ENCODE data around the gene SCO2.
A peak's percentile ranks its signal among the peaks of the same experiment; 100 is the strongest.

SCO2 gene

GRCh38 chr22:50525104-50525857 is at the start of gene SCO2:
TSS of gene SCO2 (minus strand) at chr22:50525598. CDS start at chr22:50524411, 1,187 bp downstream.
- Mint-ChIP-seq H3K4me1 (ENCODE audit: low read depth) (peaks cover 52% of the 10 kb centered on the region), H3K27ac (peak within 1 kb of the TSS; percentile 95), H3K4me3 (peak within 1 kb of the TSS; percentile 97), H3K27me3 (no peaks in the 10 kb centered on the region), H3K9me3 (no peaks in the 10 kb centered on the region), H3K36me3 (ENCODE audit: low read depth) (peaks cover 93% of the 10 kb centered on the region)
- intact Hi-C loops (cut with micrococcal nuclease): loop anchor here (1.0 to 5.0 kb wide), 2 partner anchors 37 to 97 kb away; partner anchors contain the start of gene SYCE3

DNA sequence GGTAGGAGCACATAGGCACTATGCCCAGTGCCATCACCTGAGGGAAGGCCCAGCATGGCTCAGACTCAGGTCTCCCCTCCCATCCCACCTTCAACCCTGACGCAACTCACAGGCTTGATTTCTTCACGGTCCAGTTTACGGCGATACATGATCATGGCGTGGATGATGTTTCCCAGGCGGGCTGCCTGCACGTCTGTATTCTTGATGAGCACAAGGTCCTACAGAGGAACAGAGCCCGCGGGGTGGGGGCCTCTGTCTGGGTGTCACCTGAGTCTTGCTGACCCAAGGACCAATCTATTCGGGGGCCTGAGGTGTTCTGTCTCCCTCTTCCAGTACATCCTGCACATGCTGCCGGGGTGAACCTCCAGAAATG is 49.0 kb upstream of the SCO2 start:
- peaks cover 19% of the 10 kb centered on the region for H3K4me1 Mint-ChIP-seq (ENCODE audit: low read depth)
- H3K27ac Mint-ChIP-seq: no peak overlapping the region
- H3K4me3 Mint-ChIP-seq: no peak overlapping the region
- peaks cover 9% of the 10 kb centered on the region for H3K27me3 Mint-ChIP-seq
- peaks cover 69% of the 10 kb centered on the region for H3K36me3 Mint-ChIP-seq (ENCODE audit: low read depth)
- H3K9me3 Mint-ChIP-seq: no peaks in the 10 kb centered on the region
- intact Hi-C loops (cut with micrococcal nuclease): no loop called here

DNA sequence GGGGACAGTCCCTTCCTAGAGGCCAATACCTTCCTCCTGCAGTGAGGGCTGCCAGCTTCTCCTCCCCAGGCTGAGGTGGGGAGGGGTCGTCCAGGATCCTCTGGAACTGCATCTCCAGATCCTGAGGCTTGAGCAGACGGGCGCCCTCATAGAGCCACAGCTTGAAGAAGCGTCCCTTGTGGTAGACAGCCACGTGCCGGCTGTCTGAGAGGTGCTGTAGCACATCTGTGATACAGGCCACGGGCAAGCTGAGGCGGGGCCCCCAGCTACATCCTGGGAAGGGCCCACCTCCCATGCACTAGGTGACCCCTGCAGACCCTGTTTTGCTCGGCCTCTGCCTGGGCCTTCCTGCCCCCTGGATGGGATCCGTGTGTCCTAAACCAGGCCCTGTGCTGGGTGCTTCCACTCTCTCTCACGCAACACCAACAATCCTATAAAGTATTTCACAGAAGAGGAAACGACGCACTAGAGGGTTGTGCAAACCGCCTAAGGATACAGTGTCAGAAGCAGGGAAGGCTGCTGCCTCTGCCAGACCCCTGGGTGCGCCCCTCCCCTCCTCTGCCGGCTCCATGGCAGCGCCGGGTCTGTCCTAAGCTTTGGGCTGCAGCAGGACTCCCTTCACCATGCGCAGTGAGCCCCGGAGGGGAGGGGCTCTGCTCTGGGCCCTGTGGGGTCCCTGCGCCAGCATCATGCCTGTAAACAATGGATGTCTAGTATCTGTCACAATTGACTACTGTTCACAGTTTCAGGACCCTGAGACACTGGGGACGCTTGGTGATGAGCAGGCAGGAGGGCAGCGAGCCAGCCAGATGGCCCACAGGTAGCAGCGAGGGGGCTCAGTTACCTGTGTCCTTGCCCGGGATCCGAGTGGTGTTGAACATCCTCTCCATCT is 48.3 kb upstream of the SCO2 start:
- H3K27me3 Mint-ChIP-seq: peaks cover 9% of the 10 kb centered on the region
- intact Hi-C loops (cut with micrococcal nuclease): no loop called here
- no peak overlapping the region for H3K27ac Mint-ChIP-seq
- H3K9me3 Mint-ChIP-seq: no peaks in the 10 kb centered on the region
- H3K4me1 Mint-ChIP-seq (ENCODE audit: low read depth): peaks cover 14% of the 10 kb centered on the region
- H3K4me3 Mint-ChIP-seq: no peak overlapping the region
- H3K36me3 Mint-ChIP-seq (ENCODE audit: low read depth): peaks cover 69% of the 10 kb centered on the region

GRCh38 chr22:50572965-50573364 is 47.6 kb upstream of the SCO2 start:
- Mint-ChIP-seq H3K27me3 (peaks cover 4% of the 10 kb centered on the region), H3K4me1 (ENCODE audit: low read depth) (peaks cover 8% of the 10 kb centered on the region), H3K36me3 (ENCODE audit: low read depth) (peaks cover 66% of the 10 kb centered on the region), H3K4me3 (no peak overlapping the region), H3K27ac (no peak overlapping the region), H3K9me3 (no peaks in the 10 kb centered on the region)
- intact Hi-C loops (cut with micrococcal nuclease): no loop called here

- no peaks in the 10 kb centered on the region for H3K9me3 Mint-ChIP-seq
These were observed 46.1 kb upstream of the SCO2 start for GRCh38 chr22:50571264-50572175.

DNA sequence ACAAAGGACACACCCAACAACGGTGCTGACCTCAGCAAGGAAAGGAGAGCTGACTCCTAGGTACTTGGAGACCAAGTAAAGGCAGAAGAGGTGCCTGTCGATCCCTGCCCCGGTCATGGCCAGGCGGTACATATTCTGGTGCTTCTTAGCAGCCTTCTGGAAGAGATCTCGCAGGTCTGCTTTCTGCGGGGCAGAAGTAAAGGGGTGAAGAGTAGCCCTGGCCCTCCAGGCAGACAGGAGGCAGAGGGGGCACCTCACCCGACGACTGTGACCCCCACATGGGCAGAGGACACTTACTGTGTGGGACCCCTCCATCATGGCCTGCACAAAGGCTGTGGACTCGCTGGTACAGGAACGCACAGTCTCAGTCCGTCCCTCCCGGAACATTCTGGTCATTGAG is 45.5 kb upstream of the SCO2 start:
- Mint-ChIP-seq H3K4me3 (no peak overlapping the region), H3K27me3 (peaks cover 2% of the 10 kb centered on the region), H3K4me1 (ENCODE audit: low read depth) (no peaks in the 10 kb centered on the region), H3K36me3 (ENCODE audit: low read depth) (peaks cover 61% of the 10 kb centered on the region), H3K9me3 (no peaks in the 10 kb centered on the region), H3K27ac (no peak overlapping the region)
- intact Hi-C loops (cut with micrococcal nuclease): no loop called here

More at GRCh38 chr22:50571264-50572175, 46.1 kb upstream of the SCO2 start:
- Mint-ChIP-seq H3K27me3 (peaks cover 2% of the 10 kb centered on the region), H3K36me3 (ENCODE audit: low read depth) (peaks cover 61% of the 10 kb centered on the region), H3K4me1 (ENCODE audit: low read depth) (no peaks in the 10 kb centered on the region), H3K27ac (no peak overlapping the region), H3K4me3 (no peak overlapping the region)
- intact Hi-C loops (cut with micrococcal nuclease): no loop called here

DNA sequence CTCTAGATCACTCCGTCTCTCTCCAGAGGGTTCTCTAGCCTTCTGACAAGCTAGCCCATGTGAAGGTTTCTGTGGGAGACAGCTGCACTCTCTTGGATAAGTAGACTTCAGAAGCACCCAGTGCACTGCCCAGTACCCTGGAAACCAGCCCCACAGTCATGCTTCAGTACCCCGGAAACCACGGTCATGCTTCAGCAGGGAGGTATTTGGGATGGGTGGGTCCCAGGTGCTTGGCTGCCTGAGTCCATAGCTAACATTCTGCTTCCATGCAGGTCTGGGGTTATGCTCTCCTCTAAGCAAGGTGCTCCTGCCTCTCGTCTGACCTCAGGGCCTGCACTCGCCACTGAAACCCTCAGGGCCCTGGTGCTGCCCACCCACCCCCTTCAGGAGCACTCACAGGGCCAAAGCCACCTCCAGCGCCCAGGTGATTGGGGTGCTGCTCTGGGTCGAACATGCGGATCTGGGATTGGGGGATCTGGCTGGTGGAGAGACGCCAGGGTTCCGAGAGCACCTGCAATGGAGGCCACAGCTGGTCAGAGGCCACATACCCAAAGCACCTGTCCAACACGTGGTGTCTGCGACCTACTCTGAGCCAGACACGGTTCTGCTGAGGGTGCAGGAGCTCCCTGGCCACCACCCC is 44.6 kb upstream of the SCO2 start:
- Mint-ChIP-seq H3K4me1 (ENCODE audit: low read depth) (no peaks in the 10 kb centered on the region), H3K27ac (no peak overlapping the region), H3K36me3 (ENCODE audit: low read depth) (peaks cover 61% of the 10 kb centered on the region), H3K27me3 (peaks cover 2% of the 10 kb centered on the region), H3K9me3 (no peaks in the 10 kb centered on the region), H3K4me3 (no peak overlapping the region)
- intact Hi-C loops (cut with micrococcal nuclease): no loop called here

- peaks cover 54% of the 10 kb centered on the region for H3K36me3 Mint-ChIP-seq (ENCODE audit: low read depth)
- H3K27me3 Mint-ChIP-seq: peaks cover 6% of the 10 kb centered on the region
- no peaks in the 10 kb centered on the region for H3K4me1 Mint-ChIP-seq (ENCODE audit: low read depth)
- H3K27ac Mint-ChIP-seq: no peak overlapping the region
- intact Hi-C loops (cut with micrococcal nuclease): no loop called here
- no peaks in the 10 kb centered on the region for H3K9me3 Mint-ChIP-seq
- H3K4me3 Mint-ChIP-seq: no peak overlapping the region
These were observed 43.7 kb upstream of the SCO2 start for GRCh38 chr22:50569041-50569459.

GRCh38 chr22:50568626-50569025 is 43.2 kb upstream of the SCO2 start:
- Mint-ChIP-seq H3K27me3 (peaks cover 7% of the 10 kb centered on the region), H3K4me1 (ENCODE audit: low read depth) (peaks cover under 1% of the 10 kb centered on the region), H3K4me3 (no peak overlapping the region), H3K27ac (no peak overlapping the region), H3K9me3 (no peaks in the 10 kb centered on the region), H3K36me3 (ENCODE audit: low read depth) (peaks cover 50% of the 10 kb centered on the region)
- intact Hi-C loops (cut with micrococcal nuclease): no loop called here

DNA sequence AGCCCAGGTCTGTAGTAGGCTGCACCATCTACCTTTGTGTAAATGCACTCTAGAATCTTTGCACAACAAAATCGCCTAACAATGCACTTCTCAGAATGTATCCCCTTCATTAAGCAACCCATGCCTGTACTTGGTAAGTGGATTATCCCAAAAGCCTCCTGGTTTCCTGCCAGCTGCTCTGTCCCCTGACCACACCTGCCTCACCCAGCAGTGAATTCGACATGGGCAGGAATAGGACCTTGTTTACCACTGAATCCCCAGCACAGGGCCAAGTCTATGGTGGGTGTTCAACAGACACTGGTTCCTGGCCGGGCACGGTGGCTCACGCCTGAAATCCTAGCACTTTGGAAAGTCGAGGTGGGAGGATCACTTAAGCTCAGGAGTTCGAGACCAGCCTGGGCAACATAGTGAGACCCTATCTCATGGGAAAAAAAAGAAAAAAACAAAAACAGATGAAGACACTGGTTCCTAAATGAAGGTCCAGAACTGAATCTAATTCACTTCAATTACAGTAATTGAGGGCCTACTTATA is 42.4 kb upstream of the SCO2 start:
- no peak overlapping the region for H3K27ac Mint-ChIP-seq
- peaks cover 9% of the 10 kb centered on the region for H3K4me1 Mint-ChIP-seq (ENCODE audit: low read depth)
- H3K9me3 Mint-ChIP-seq: no peaks in the 10 kb centered on the region
- intact Hi-C loops (cut with micrococcal nuclease): no loop called here
- H3K4me3 Mint-ChIP-seq: no peak overlapping the region
- peaks cover 44% of the 10 kb centered on the region for H3K36me3 Mint-ChIP-seq (ENCODE audit: low read depth)
- H3K27me3 Mint-ChIP-seq: peaks cover 13% of the 10 kb centered on the region

- Mint-ChIP-seq H3K4me1 (ENCODE audit: low read depth) (peaks cover 17% of the 10 kb centered on the region), H3K36me3 (ENCODE audit: low read depth) (peaks cover 9% of the 10 kb centered on the region), H3K9me3 (no peaks in the 10 kb centered on the region), H3K27ac (no peak overlapping the region), H3K27me3 (peaks cover 16% of the 10 kb centered on the region), H3K4me3 (no peak overlapping the region)
- intact Hi-C loops (cut with micrococcal nuclease): no loop called here
These were observed 38.9 kb upstream of the SCO2 start for GRCh38 chr22:50564289-50564688.

GRCh38 chr22:50563413-50564160 is 38.2 kb upstream of the SCO2 start:
- Mint-ChIP-seq H3K4me1 (ENCODE audit: low read depth) (peaks cover 17% of the 10 kb centered on the region), H3K27me3 (peaks cover 16% of the 10 kb centered on the region), H3K27ac (peak overlapping the region; percentile 69), H3K36me3 (ENCODE audit: low read depth) (peaks cover 2% of the 10 kb centered on the region), H3K4me3 (peak overlapping the region; percentile 86), H3K9me3 (no peaks in the 10 kb centered on the region)
- intact Hi-C loops (cut with micrococcal nuclease): loop anchor here (2.0 kb wide), 1 partner anchor 55 kb away; the partner anchor contains the start of gene NCAPH2

All from dendritic cell treated with granulocyte-macrophage colony-stimulating factor and Interleukin-4, amounts not matched to agents 40 ng/mL and 50 ng/mL, for 4 days (primary cell).